ENCODE measurements around the gene CDH20.

CDH20 gene

GRCh38 chr18:61542596-61542995 is 209.4 kb downstream of the CDH20 start:
- DNase-seq: no peak

GRCh38 chr18:61543518-61543917 is 210.3 kb downstream of the CDH20 start:
- no peak for DNase-seq

GRCh38 chr18:61544178-61544577 is 210.9 kb downstream of the CDH20 start:
- no peak for DNase-seq

- DNase-seq: no peak
These were observed 212.3 kb downstream of the CDH20 start for GRCh38 chr18:61545281-61546245.

GRCh38 chr18:61546590-61546989 is 213.4 kb downstream of the CDH20 start:
- no peak for DNase-seq

- DNase-seq: no peak
These were observed 216.2 kb downstream of the CDH20 start for GRCh38 chr18:61549416-61549815.

GRCh38 chr18:61549889-61550288 is 216.7 kb downstream of the CDH20 start:
- no peak for DNase-seq

GRCh38 chr18:61551586-61551985 is 218.4 kb downstream of the CDH20 start:
- no peak for DNase-seq

GRCh38 chr18:61553045-61553659 is 219.9 kb downstream of the CDH20 start:
- DNase-seq: no peak

GRCh38 chr18:61554117-61554776 is 221.0 kb downstream of the CDH20 start:
- DNase-seq: peak in 1 of 2 donors; percentile 21

GRCh38 chr18:61554946-61555361 is 221.7 kb downstream of the CDH20 start:
- DNase-seq: no peak

- no peak for DNase-seq
These were observed 223.1 kb downstream of the CDH20 start for GRCh38 chr18:61556316-61556715.

- no peak for DNase-seq
These were observed 223.6 kb downstream of the CDH20 start for GRCh38 chr18:61556862-61557261.

- DNase-seq: no peak
These were observed 236.1 kb downstream of the CDH20 start for GRCh38 chr18:61569176-61569892.

- DNase-seq: no peak
These were observed 236.8 kb downstream of the CDH20 start for GRCh38 chr18:61570070-61570469.

GRCh38 chr18:61572084-61572655 is 238.9 kb downstream of the CDH20 start:
- DNase-seq: no peak

- DNase-seq: no peak
These were observed 239.6 kb downstream of the CDH20 start for GRCh38 chr18:61572871-61573270.

- DNase-seq: no peak
These were observed 241.4 kb downstream of the CDH20 start for GRCh38 chr18:61574665-61575064.

GRCh38 chr18:61575419-61575818 is 242.2 kb downstream of the CDH20 start:
- no peak for DNase-seq

- DNase-seq: no peak
These were observed 245.6 kb downstream of the CDH20 start for GRCh38 chr18:61578846-61579245.

GRCh38 chr18:61579581-61579980 is 246.4 kb downstream of the CDH20 start:
- no peak for DNase-seq

- DNase-seq: no peak
These were observed 246.8 kb downstream of the CDH20 start for GRCh38 chr18:61580046-61580445.
